ENCODE measurements around the gene SCAMP5.
A peak's percentile ranks its signal among the peaks of the same experiment; 100 is the strongest.

The SCAMP5 gene

DNA sequence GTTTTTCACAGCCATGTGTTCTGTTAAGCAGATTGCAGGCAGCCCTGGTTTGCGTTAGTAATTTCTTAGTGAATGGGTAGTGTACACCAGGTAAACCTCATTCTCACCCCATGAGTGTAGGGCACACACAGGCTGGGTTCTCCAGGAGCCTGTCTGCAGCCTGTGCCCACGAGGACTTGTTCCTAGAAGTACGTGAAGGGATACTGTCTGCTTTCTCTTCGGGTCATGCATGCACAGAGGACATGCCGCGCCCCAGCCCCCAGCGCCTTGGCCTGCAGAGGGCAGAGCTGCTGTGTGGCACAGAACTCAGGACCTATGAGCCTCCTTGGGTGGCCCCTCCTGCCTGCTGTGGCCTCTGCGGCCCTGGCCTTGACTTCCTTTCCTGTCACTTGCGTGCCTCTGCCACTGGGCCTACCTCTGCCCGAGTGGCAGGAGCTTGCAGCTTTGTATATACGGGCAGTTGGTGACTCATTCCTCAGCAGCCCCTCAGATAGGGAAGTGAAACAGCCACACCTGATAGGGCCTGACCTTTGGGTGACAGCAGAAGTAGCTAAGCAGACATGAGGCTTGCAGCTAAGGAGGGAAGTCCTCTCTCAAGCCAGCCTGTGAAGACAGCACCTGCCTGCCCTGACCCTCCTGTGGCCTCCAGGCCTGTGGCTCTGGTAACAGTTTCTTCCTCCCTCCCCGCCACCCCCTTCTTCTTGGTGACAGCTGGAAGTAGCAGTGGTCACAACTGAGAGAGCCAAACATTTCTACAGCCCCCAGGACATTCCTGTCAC is 47.6 kb downstream of the SCAMP5 start:
- H3K9ac ChIP-seq (ENCODE audit: low read length): peak overlapping the region; percentile 53
- peak; percentile 99 for DNase-seq

GRCh38 chr15:75043509-75044257 is 48.3 kb downstream of the SCAMP5 start:
- H3K4me1 ChIP-seq (ENCODE audit: low read length): peaks cover 60% of the 10 kb centered on the region
- TF ChIP-seq CTCF (IDR thresholded peaks at IDR 0.05; ENCODE audit: low read length) (peak; percentile 46), EZH2phosphoT487 (IDR thresholded peaks at IDR 0.05; ENCODE audit: low read length) (no peak), EZH2 (optimal IDR thresholded peaks at IDR 0.05; ENCODE audit: low read depth, low read length) (no peak)
- no peaks in the 10 kb centered on the region for H3K9me3 ChIP-seq (replicated peaks; ENCODE audit: insufficient read depth, low read length)
- peak overlapping the region; percentile 54 for H3K4me3 ChIP-seq (ENCODE audit: low read length)
- H3K27ac ChIP-seq (ENCODE audit: low read length): peak overlapping the region; percentile 92
- no peaks in the 10 kb centered on the region for H3K9me2 ChIP-seq (replicated peaks; ENCODE audit: insufficient read depth, low read length)
- H3K9ac ChIP-seq (ENCODE audit: low read length): peak overlapping the region; percentile 53
- no peaks in the 10 kb centered on the region for H3K27me3 ChIP-seq (replicated peaks; ENCODE audit: insufficient read depth, low read length)
- no peaks in the 10 kb centered on the region for H3K36me3 ChIP-seq (replicated peaks; ENCODE audit: insufficient read depth, low read length)
- DNase-seq: peak; percentile 86
- H4K20me1 ChIP-seq (ENCODE audit: insufficient read depth, low read length): no peaks in the 10 kb centered on the region
- peak overlapping the region; percentile 89 for H3K4me2 ChIP-seq (ENCODE audit: low read depth, low read length)
- H3K79me2 ChIP-seq (ENCODE audit: low read length): peaks cover 61% of the 10 kb centered on the region
- no peak overlapping the region for H2AFZ ChIP-seq (ENCODE audit: low read length)
- peaks cover 50% of the 10 kb centered on the region for H3F3A ChIP-seq (ENCODE audit: insufficient read depth, low read length)

More for the DNA sequence above, 47.6 kb downstream of the SCAMP5 start:
- Histone ChIP-seq H3K27me3 (replicated peaks; ENCODE audit: insufficient read depth, low read length) (no peaks in the 10 kb centered on the region), H3K79me2 (ENCODE audit: low read length) (peaks cover 59% of the 10 kb centered on the region), H3K4me2 (ENCODE audit: low read depth, low read length) (peak overlapping the region; percentile 89), H3F3A (ENCODE audit: insufficient read depth, low read length) (peaks cover 50% of the 10 kb centered on the region), H3K27ac (ENCODE audit: low read length) (peak overlapping the region; percentile 92), H3K36me3 (replicated peaks; ENCODE audit: insufficient read depth, low read length) (no peaks in the 10 kb centered on the region), H3K9me3 (replicated peaks; ENCODE audit: insufficient read depth, low read length) (no peaks in the 10 kb centered on the region), H2AFZ (ENCODE audit: low read length) (no peak overlapping the region; the same call in 1 of the 2 replicates), H3K9me2 (replicated peaks; ENCODE audit: insufficient read depth, low read length) (no peaks in the 10 kb centered on the region), H3K4me1 (ENCODE audit: low read length) (peaks cover 52% of the 10 kb centered on the region), H4K20me1 (ENCODE audit: insufficient read depth, low read length) (no peaks in the 10 kb centered on the region), H3K4me3 (ENCODE audit: low read length) (peak overlapping the region; percentile 54; the same call in 1 of the 2 replicates)
- TF ChIP-seq EZH2 (optimal IDR thresholded peaks at IDR 0.05; ENCODE audit: low read depth, low read length): no peak
- TF ChIP-seq EZH2phosphoT487 (IDR thresholded peaks at IDR 0.05; ENCODE audit: low read length): no peak
- peak; percentile 95 for TF ChIP-seq CTCF (IDR thresholded peaks at IDR 0.05; ENCODE audit: low read length)

- no peaks in the 10 kb centered on the region for H3K36me3 ChIP-seq (replicated peaks; ENCODE audit: insufficient read depth, low read length)
- H3K9me2 ChIP-seq (replicated peaks; ENCODE audit: insufficient read depth, low read length): no peaks in the 10 kb centered on the region
- H3K27ac ChIP-seq (ENCODE audit: low read length): peak overlapping the region; percentile 92
- peak overlapping the region; percentile 53 for H3K9ac ChIP-seq (ENCODE audit: low read length)
- H2AFZ ChIP-seq (ENCODE audit: low read length): no peak overlapping the region
- H3K9me3 ChIP-seq (replicated peaks; ENCODE audit: insufficient read depth, low read length): no peaks in the 10 kb centered on the region
- H3K79me2 ChIP-seq (ENCODE audit: low read length): peaks cover 62% of the 10 kb centered on the region
- H3F3A ChIP-seq (ENCODE audit: insufficient read depth, low read length): peaks cover 50% of the 10 kb centered on the region
- H3K4me2 ChIP-seq (ENCODE audit: low read depth, low read length): peak overlapping the region; percentile 89
- DNase-seq: no peak
- TF ChIP-seq EZH2 (optimal IDR thresholded peaks at IDR 0.05; ENCODE audit: low read depth, low read length) (no peak), CTCF (IDR thresholded peaks at IDR 0.05; ENCODE audit: low read length) (no peak), EZH2phosphoT487 (IDR thresholded peaks at IDR 0.05; ENCODE audit: low read length) (no peak)
- no peaks in the 10 kb centered on the region for H4K20me1 ChIP-seq (ENCODE audit: insufficient read depth, low read length)
- peak overlapping the region; percentile 54 for H3K4me3 ChIP-seq (ENCODE audit: low read length)
- no peaks in the 10 kb centered on the region for H3K27me3 ChIP-seq (replicated peaks; ENCODE audit: insufficient read depth, low read length)
- H3K4me1 ChIP-seq (ENCODE audit: low read length): peaks cover 62% of the 10 kb centered on the region
These were observed 49.0 kb downstream of the SCAMP5 start for GRCh38 chr15:75044258-75044878.
